ENCODE results near the gene TRERF1. TPM values are rescaled to one million over a fixed set of nuclear protein-coding genes. Genes with fewer than 3 reads are reported as not detected.
A peak's percentile ranks its signal among the peaks of the same experiment; 100 is the strongest.

TRERF1 gene
- total and polyA plus RNA-seq, 5 donors = 1.2 to 3.1 (median 2.1) TPM

DNA sequence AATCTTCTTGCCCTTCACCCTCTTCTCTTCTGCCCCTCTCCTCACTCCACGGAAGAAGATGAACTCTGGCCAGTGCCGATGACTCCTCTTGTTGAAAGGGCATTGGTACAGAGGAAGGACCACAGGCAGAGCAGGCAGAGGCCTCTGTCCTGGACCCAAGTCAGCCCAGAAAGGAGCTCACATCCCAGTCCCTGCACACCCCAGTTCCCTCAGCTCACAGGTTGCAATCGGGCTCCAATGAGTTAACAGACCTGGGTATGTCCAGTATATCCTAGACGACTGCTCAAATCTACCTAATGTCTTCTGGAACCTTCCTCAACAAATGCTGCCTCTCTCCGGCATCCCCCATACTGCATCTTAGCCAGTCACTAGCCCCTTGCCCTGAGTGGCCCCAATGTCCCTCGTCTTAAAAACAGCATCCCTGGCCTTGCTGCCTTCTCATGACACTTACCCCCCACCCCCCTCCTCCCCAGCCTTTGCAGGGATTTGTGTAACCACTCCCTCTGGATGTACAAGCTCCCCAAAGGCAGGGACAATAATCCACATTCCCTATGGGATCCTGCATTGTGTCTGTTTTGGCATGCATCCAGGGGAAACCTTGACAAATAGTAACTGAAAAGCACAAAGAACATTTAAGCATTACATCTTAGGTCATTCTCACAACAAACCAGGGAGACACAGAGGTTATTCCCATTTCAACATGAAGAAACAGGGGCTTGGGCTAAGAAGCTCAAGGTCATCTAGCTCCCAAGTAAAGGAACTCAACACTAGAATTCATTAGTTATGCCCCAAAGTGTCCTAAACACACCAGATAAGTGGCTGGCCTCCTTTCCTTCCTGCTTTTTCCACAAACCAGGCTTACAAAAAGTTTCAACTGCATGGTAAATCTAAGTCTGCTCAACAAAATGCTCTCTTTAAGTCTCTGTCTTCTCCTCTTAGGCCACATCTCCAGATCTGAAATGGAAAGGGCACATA lies 45.1 kb downstream of the TRERF1 start:
- peak overlapping the region; percentile 25 for H3K27ac ChIP-seq (ENCODE audit: low read length)

DNA sequence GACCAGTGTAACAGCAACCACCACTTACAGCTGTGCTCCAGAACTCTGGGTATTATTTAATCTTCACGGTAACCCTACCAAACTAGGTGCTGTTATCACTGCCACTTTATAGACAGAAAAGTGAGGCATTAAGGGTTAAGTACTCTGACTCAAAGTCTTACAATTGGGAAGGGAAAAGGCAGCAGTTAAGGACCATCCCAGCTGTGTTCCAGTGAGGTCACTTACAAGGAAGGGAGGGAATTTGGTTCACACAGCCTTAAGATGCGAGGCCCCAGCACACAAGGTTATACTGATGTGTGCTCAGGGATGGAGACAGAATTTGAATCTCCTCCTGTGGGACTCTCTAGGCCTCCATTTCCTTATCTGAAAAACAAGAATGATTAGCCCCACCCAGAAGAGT lies 46.7 kb downstream of the TRERF1 start:
- peaks cover 6% of the 10 kb centered on the region for H3K4me1 ChIP-seq (ENCODE audit: control insufficient read depth, insufficient read depth, low read length)
- no peaks in the 10 kb centered on the region for H3K9me3 ChIP-seq (ENCODE audit: control insufficient read depth, low read length)
- intact Hi-C loops (cut with DNase I) = no loop called here
- ATAC-seq (peak; percentile 45 to 82), DNase-seq (no peak)
- H3K27ac ChIP-seq (ENCODE audit: low read length) = no peak overlapping the region
- WGBS = 52% methylated on average over 2 of the region's 2 CpGs
- H3K27me3 ChIP-seq (ENCODE audit: control insufficient read depth, insufficient read depth) = no peaks in the 10 kb centered on the region
- H3K4me3 ChIP-seq (ENCODE audit: low read length) = no peak overlapping the region

More for the DNA sequence above, 45.1 kb downstream of the TRERF1 start:
- Histone ChIP-seq H3K4me1 (ENCODE audit: control insufficient read depth, insufficient read depth, low read length) (peaks cover 6% of the 10 kb centered on the region), H3K4me3 (ENCODE audit: low read length) (no peak overlapping the region), H3K27me3 (ENCODE audit: control insufficient read depth, insufficient read depth) (no peaks in the 10 kb centered on the region), H3K9me3 (ENCODE audit: control insufficient read depth, low read length) (no peaks in the 10 kb centered on the region)
- intact Hi-C loops (cut with DNase I) = no loop called here
- DNase-seq (no peak), ATAC-seq (peak in 1 of 2 donors; percentile 60)
- WGBS = 70% methylated on average over 6 of the region's 6 CpGs

DNA sequence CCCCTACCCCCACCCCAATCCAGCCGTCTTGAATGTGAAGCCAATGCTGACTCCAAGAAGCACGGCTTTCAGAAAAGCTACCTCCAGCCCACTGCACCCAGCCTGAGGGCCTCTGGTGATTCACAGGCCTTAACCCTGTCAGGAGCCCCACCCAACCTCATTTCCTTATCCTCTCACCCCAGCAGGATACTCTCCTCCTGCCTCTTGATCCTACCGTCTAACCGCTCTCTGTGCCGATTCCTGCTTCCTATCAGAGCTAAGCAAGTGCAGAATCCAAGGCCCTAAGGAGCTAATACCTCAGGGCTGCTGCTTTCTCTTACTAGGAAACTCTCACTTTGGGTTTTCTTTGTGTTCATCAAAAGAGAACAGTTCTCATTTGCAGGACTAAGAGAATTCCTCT lies 47.2 kb downstream of the TRERF1 start:
- no peak overlapping the region for H3K4me3 ChIP-seq (ENCODE audit: low read length)
- peaks cover 6% of the 10 kb centered on the region for H3K4me1 ChIP-seq (ENCODE audit: control insufficient read depth, insufficient read depth, low read length)
- ATAC-seq (peak; percentile 71 to 92), DNase-seq (peak in 1 of 3 donors; percentile 50)
- no peak overlapping the region for H3K27ac ChIP-seq (ENCODE audit: low read length)
- no peaks in the 10 kb centered on the region for H3K9me3 ChIP-seq (ENCODE audit: control insufficient read depth, low read length)
- 37% methylated on average over 5 of the region's 5 CpGs for WGBS
- H3K27me3 ChIP-seq (ENCODE audit: control insufficient read depth, insufficient read depth) = no peaks in the 10 kb centered on the region
- intact Hi-C loops (cut with DNase I) = no loop called here

DNA sequence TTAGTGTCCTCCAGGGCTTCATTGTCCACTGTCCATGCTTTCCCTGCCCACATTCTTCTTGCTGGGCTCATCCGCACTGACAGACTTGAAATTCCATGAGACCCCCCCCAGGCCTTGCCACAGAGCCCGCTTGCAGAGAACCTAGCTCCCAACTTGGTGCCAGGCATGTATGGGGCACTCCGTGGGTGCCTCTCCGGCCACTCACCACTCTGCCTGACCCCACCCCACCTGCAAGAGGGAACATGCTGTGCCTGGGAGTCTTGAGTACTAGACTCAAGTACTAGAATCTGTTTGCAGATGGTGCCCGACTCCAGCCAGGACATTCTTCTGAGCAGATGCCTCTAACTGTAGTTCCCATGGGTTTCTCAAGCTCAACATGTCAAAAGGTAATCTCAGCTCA lies 47.9 kb downstream of the TRERF1 start:
- peaks cover 6% of the 10 kb centered on the region for H3K4me1 ChIP-seq (ENCODE audit: control insufficient read depth, insufficient read depth, low read length)

DNA sequence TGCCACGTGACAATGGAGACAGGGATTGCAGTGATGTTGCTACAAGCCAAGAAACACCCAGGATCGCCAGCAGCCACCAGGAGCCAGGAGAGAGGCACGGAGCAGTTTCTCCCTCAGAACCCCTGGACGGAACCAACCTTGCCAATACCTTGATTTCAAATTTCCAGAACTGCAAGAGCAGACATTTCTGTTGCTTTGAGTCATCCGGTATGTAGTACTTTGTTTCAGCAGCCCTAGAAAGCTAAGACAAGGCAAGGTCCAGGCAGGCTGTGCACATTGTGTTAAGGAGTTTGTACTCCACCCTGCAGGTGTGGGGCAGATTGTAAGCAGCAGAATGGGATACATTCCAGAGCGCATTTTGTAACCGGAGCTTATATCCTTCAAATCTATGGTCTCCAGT lies 48.3 kb downstream of the TRERF1 start:
- ATAC-seq (no peak), DNase-seq (no peak)
- Histone ChIP-seq H3K4me3 (ENCODE audit: low read length) (no peak overlapping the region), H3K27me3 (ENCODE audit: control insufficient read depth, insufficient read depth) (no peaks in the 10 kb centered on the region), H3K27ac (ENCODE audit: low read length) (no peak overlapping the region), H3K4me1 (ENCODE audit: control insufficient read depth, insufficient read depth, low read length) (peaks cover 6% of the 10 kb centered on the region), H3K9me3 (ENCODE audit: control insufficient read depth, low read length) (no peaks in the 10 kb centered on the region)
- intact Hi-C loops (cut with DNase I) = no loop called here
- 95% methylated on average over 7 of the region's 7 CpGs for WGBS

More for the DNA sequence above, 47.9 kb downstream of the TRERF1 start:
- Histone ChIP-seq H3K4me3 (ENCODE audit: low read length) (no peak overlapping the region), H3K27ac (ENCODE audit: low read length) (no peak overlapping the region), H3K27me3 (ENCODE audit: control insufficient read depth, insufficient read depth) (no peaks in the 10 kb centered on the region), H3K9me3 (ENCODE audit: control insufficient read depth, low read length) (no peaks in the 10 kb centered on the region)
- no peak for ATAC-seq
- 94% methylated on average over 5 of the region's 5 CpGs for WGBS
- intact Hi-C loops (cut with DNase I) = no loop called here
- no peak for DNase-seq

DNA sequence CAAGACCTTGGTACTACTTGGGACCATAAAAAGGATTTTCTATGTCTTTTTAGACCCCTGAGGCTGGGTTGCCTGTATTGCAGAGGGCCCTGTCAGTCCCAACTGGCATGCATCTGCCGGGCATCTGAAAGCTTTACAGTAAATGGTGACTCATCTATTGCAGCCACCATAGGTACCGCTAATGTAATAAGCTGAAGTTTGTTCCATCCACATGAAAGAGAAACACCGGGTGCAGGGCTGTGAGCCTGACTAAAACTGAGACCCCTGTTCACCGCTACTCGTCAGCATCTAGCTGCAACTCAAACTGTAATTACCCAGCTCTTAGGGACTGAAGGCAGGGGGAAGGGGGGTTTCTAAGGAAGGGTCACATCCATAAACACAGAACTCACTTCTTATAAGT lies 49.5 kb downstream of the TRERF1 start:
- WGBS = 83% methylated on average over 5 of the region's 5 CpGs
- H3K9me3 ChIP-seq (ENCODE audit: control insufficient read depth, low read length) = no peaks in the 10 kb centered on the region
- no peak for DNase-seq
- peaks cover 6% of the 10 kb centered on the region for H3K4me1 ChIP-seq (ENCODE audit: control insufficient read depth, insufficient read depth, low read length)
- H3K27ac ChIP-seq (ENCODE audit: low read length) = no peak overlapping the region
- ATAC-seq = no peak
- H3K4me3 ChIP-seq (ENCODE audit: low read length) = no peak overlapping the region
- H3K27me3 ChIP-seq (ENCODE audit: control insufficient read depth, insufficient read depth) = no peaks in the 10 kb centered on the region
- intact Hi-C loops (cut with DNase I) = no loop called here

DNA sequence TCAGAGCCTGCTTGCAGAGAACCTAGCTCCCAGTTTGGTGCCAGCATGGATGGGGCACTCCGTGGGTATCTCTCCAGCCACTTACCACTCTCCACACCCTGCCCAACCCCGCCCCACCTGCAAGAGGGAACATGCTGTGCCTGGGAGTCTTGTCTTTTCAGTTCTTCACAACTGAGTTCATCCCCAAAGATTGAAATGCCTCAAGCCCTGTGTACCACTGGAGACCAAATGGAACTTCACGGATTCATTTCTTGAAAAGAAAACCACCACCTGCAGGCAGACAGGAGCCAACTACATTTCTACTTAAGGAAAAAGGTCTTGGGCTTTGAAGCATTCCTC lies 50.1 kb downstream of the TRERF1 start:
- no peak overlapping the region for H3K27ac ChIP-seq (ENCODE audit: low read length)
- H3K4me3 ChIP-seq (ENCODE audit: low read length) = no peak overlapping the region
- no peaks in the 10 kb centered on the region for H3K27me3 ChIP-seq (ENCODE audit: control insufficient read depth, insufficient read depth)
- ATAC-seq (no peak), DNase-seq (no peak)
- WGBS = 83% methylated on average over 3 of the region's 3 CpGs
- H3K4me1 ChIP-seq (ENCODE audit: control insufficient read depth, insufficient read depth, low read length) = peaks cover 5% of the 10 kb centered on the region
- intact Hi-C loops (cut with DNase I) = no loop called here
- H3K9me3 ChIP-seq (ENCODE audit: control insufficient read depth, low read length) = no peaks in the 10 kb centered on the region

DNA sequence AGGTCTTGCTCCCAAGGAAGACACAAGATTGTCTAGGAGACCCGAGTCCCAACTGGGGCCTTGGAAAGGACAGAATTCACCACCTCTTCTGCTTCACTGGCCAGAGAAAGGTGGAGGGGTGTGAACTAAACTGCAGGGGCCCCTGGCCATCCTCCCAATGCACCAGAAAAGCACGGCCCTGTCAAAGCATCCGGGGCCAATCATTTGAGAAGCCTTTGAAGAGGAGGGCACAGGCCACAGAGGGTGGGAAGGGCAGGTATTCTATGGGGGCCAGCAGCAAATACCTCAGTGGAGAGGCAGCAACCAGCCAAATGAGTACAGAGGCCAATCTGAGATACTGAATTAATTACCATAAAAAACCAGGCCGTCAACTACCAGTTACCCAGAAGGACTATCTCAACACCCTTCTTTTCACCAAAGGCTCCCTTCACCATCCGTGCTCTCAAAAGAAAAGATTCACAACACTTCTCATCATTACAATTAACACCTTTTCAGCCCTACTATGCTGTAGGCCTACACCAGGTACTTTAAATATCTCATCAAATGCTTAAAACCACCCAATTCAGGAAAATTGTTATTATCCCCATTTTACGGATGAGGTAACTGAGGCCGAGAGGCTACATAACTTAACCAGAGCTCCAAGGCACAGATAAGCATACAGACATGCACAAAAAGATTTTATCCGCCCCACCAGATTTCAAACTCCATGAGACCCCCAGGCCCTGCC lies 50.7 kb downstream of the TRERF1 start:
- 86% methylated on average over 8 of the region's 8 CpGs for WGBS
- ATAC-seq (no peak), DNase-seq (no peak)
- H3K4me1 ChIP-seq (ENCODE audit: control insufficient read depth, insufficient read depth, low read length) = peaks cover 2% of the 10 kb centered on the region
- H3K27ac ChIP-seq (ENCODE audit: low read length) = no peak overlapping the region
- intact Hi-C loops (cut with DNase I) = no loop called here
- H3K4me3 ChIP-seq (ENCODE audit: low read length) = no peak overlapping the region
- no peaks in the 10 kb centered on the region for H3K9me3 ChIP-seq (ENCODE audit: control insufficient read depth, low read length)
- H3K27me3 ChIP-seq (ENCODE audit: control insufficient read depth, insufficient read depth) = no peaks in the 10 kb centered on the region

DNA sequence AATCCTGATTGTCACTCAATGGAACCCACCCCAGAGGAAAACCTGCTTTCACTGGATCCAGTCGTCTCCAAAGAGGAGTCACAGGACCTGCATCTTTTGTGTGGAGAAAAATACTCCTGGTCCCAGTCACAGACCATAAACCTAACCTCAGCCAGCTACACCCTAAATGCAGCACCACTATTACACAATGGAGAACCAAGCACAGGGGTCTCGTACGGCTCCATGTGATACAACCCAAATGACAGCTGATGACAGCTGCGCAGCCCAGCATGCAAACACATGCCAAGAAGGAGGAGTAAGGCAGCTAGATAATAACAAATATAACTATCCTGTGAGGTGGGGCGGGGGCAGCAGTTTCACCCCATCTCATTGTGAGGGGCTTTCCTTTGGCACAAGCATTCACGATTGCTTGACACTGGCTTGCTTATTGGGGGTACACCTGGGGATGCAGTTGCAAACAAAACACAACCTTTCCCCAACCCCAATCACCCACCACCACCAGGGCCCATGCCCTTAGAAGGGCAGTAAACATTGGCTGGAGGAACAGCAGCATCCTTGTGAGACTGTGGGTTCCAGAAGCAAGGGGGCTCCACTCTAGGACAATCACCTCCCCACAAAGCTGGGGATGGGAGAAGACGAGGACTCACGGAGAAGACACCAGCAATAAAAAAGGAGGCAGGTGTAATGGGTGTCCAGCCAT lies 51.5 kb downstream of the TRERF1 start:
- WGBS = 80% methylated on average over 8 of the region's 8 CpGs
- H3K9me3 ChIP-seq (ENCODE audit: control insufficient read depth, low read length) = no peaks in the 10 kb centered on the region

DNA sequence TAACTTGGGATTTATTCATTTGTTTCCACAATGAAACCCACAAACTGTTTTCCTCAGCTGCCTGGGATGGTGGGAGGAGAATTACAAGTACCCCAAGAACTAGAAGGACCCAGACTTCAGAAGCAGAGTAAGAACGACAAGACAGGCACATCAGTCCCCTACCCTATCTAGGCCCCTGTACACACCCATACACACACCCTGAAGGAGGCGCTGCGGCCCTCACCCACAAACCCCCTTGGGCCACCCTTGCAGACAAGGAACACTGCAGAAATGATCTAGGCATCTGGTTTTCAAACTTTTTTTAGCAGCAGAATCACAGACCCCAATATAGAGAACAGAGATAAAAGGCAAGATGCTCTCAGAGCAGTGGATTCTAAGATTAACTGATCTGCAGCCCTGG lies 55.0 kb downstream of the TRERF1 start:
- Histone ChIP-seq H3K27ac (ENCODE audit: low read length) (no peak overlapping the region), H3K4me1 (ENCODE audit: control insufficient read depth, insufficient read depth, low read length) (no peaks in the 10 kb centered on the region), H3K4me3 (ENCODE audit: low read length) (no peak overlapping the region), H3K27me3 (ENCODE audit: control insufficient read depth, insufficient read depth) (no peaks in the 10 kb centered on the region), H3K9me3 (ENCODE audit: control insufficient read depth, low read length) (no peaks in the 10 kb centered on the region)
- ATAC-seq = no peak
- intact Hi-C loops (cut with DNase I) = no loop called here
- WGBS = 90% methylated on average over 3 of the region's 3 CpGs
- no peak for DNase-seq

More for the DNA sequence above, 51.5 kb downstream of the TRERF1 start:
- Histone ChIP-seq H3K4me1 (ENCODE audit: control insufficient read depth, insufficient read depth, low read length) (peaks cover 2% of the 10 kb centered on the region), H3K4me3 (ENCODE audit: low read length) (no peak overlapping the region), H3K27me3 (ENCODE audit: control insufficient read depth, insufficient read depth) (no peaks in the 10 kb centered on the region), H3K27ac (ENCODE audit: low read length) (no peak overlapping the region)
- DNase-seq = no peak
- intact Hi-C loops (cut with DNase I) = no loop called here
- ATAC-seq = no peak
